OCI-LY1 (cell line): Measurements from ENCODE around the gene GNG2.

Source experiments
- H2AFZ ChIP-seq: fragments of 200-600 bp; sonication (generic), shearing (Covaris generic); 2 replicates; pipeline ENCODE4 v1.6.0; 2014; ENCODE audit warnings: antibody characterized with exemption, mild to moderate bottlenecking, low read length
- H3F3A ChIP-seq: fragments of 200-600 bp; sonication (generic), shearing (Covaris generic); 2 replicates; pipeline ENCODE4 v1.6.0; 2014; ENCODE audit warnings: mild to moderate bottlenecking, antibody characterized with exemption, low read length, moderate library complexity; ENCODE audit not compliant: insufficient read depth
- H3K27ac ChIP-seq: fragments of 200-600 bp; sonication (generic); 2 replicates; pipeline ENCODE4 v1.5.1; 2014; ENCODE audit warnings: low read length, mixed run types, mild to moderate bottlenecking, low read depth; ENCODE audit not compliant: poor library complexity, severe bottlenecking
- H3K27me3 ChIP-seq: fragments of 200-600 bp; sonication (generic); 2 replicates; pipeline ENCODE4 v1.6.0; 2014; ENCODE audit warnings: antibody characterized with exemption, mild to moderate bottlenecking, low read length, moderate library complexity; ENCODE audit not compliant: insufficient read depth
- H3K36me3 ChIP-seq: fragments of 200-600 bp; sonication (generic); 2 replicates; pipeline ENCODE4 v1.6.1; 2014; ENCODE audit warnings: mild to moderate bottlenecking, antibody characterized with exemption, low read length, moderate library complexity, mixed read lengths; ENCODE audit not compliant: insufficient read depth
- H3K4me1 ChIP-seq: fragments of 200-600 bp; sonication (generic); 2 replicates; pipeline ENCODE4 v1.5.1; 2014; ENCODE audit warnings: mild to moderate bottlenecking, low read length, moderate library complexity; ENCODE audit not compliant: insufficient read depth, severe bottlenecking
- H3K4me2 ChIP-seq: fragments of 200-600 bp; sonication (generic), shearing (Covaris generic); 2 replicates; pipeline ENCODE4 v1.6.1; 2014; ENCODE audit warnings: low read length
- H3K4me3 ChIP-seq: fragments of 200-600 bp; sonication (generic); 2 replicates; pipeline ENCODE4 v1.5.1; 2014; ENCODE audit warnings: low read length, low read depth, mild to moderate bottlenecking, mixed read lengths; ENCODE audit not compliant: poor library complexity, severe bottlenecking
- H3K79me2 ChIP-seq: fragments of 200-600 bp; shearing (Covaris generic); 2 replicates; pipeline ENCODE4 v1.6.1; 2016; ENCODE audit warnings: mixed run types, low read length, mixed read lengths; ENCODE audit not compliant: insufficient read depth
- H3K9ac ChIP-seq: fragments of 200-600 bp; sonication (generic), shearing (Covaris generic); 2 replicates; pipeline ENCODE4 v1.6.1; 2014; ENCODE audit warnings: mild to moderate bottlenecking, low read length, mixed read lengths
- H3K9me2 ChIP-seq: fragments of 200-600 bp; sonication (generic), shearing (Covaris generic); 2 replicates; pipeline ENCODE4 v1.6.1; 2014; ENCODE audit warnings: low read depth, mild to moderate bottlenecking, low read length, mixed read lengths
- H3K9me3 ChIP-seq: fragments of 200-600 bp; shearing (Covaris generic); 2 replicates; pipeline ENCODE4 v1.6.1; 2014; ENCODE audit warnings: low read length, mixed read lengths
- H4K20me1 ChIP-seq: fragments of 200-600 bp; sonication (generic), shearing (Covaris generic); 2 replicates; pipeline ENCODE4 v1.6.0; 2016; ENCODE audit warnings: mild to moderate bottlenecking, low read length; ENCODE audit not compliant: insufficient read depth
- CTCF ChIP-seq: fragments of 200-600 bp; sonication (generic), shearing (Covaris generic); IDR thresholded peaks from 2 replicates; pipeline ENCODE4 v1.5.1; 2017; ENCODE audit warnings: mild to moderate bottlenecking, antibody characterized with exemption, low read length, moderate library complexity, mixed read lengths
- EZH2 ChIP-seq: fragments of 200-600 bp; sonication (generic), shearing (Covaris generic); IDR thresholded peaks from 2 replicates; pipeline ENCODE4 v1.8.0; 2017; ENCODE audit warnings: borderline replicate concordance, mixed run types, mild to moderate bottlenecking, antibody characterized with exemption, low read length, moderate library complexity, mixed read lengths

Gene GNG2

GRCh38 chr14:51855234-51855633 is 5.2 kb upstream of the GNG2 start:
- Histone ChIP-seq H3K4me2 (no peak overlapping the region), H3K27ac (no peak overlapping the region), H3K9me2 (no peaks in the 10 kb centered on the region), H3K36me3 (no peaks in the 10 kb centered on the region), H3K9me3 (peaks cover 2% of the 10 kb centered on the region; the same call in 1 of the 2 replicates), H3K4me1 (peaks cover 4% of the 10 kb centered on the region), H3K4me3 (no peak overlapping the region), H2AFZ (no peak overlapping the region), H3F3A (no peaks in the 10 kb centered on the region), H4K20me1 (no peaks in the 10 kb centered on the region), H3K79me2 (no peaks in the 10 kb centered on the region), H3K27me3 (peaks cover 5% of the 10 kb centered on the region; the same call in 1 of the 2 replicates), H3K9ac (no peak overlapping the region)
- TF ChIP-seq EZH2 (no peak), CTCF (no peak)

GRCh38 chr14:51856792-51857296 is 3.6 kb upstream of the GNG2 start:
- no peak overlapping the region for H3K4me2 ChIP-seq

GRCh38 chr14:51859131-51859530 is 1.3 kb upstream of the GNG2 start:
- Histone ChIP-seq H4K20me1 (no peaks in the 10 kb centered on the region), H3K9me2 (no peaks in the 10 kb centered on the region), H3K36me3 (no peaks in the 10 kb centered on the region), H3K27ac (no peak overlapping the region), H3K27me3 (peaks cover 5% of the 10 kb centered on the region; the same call in 1 of the 2 replicates), H3F3A (no peaks in the 10 kb centered on the region), H3K79me2 (no peaks in the 10 kb centered on the region), H3K4me3 (no peak overlapping the region), H3K9ac (no peak overlapping the region), H3K9me3 (peaks cover 2% of the 10 kb centered on the region; the same call in 1 of the 2 replicates), H3K4me2 (no peak overlapping the region), H3K4me1 (peaks cover 28% of the 10 kb centered on the region), H2AFZ (no peak overlapping the region)
- TF ChIP-seq CTCF = no peak
- TF ChIP-seq EZH2 = no peak

More at GRCh38 chr14:51856792-51857296, 3.6 kb upstream of the GNG2 start:
- Histone ChIP-seq H3K79me2 (no peaks in the 10 kb centered on the region), H3K36me3 (no peaks in the 10 kb centered on the region), H3K4me1 (peaks cover 20% of the 10 kb centered on the region), H2AFZ (no peak overlapping the region), H3K4me3 (no peak overlapping the region), H3K9ac (no peak overlapping the region), H3F3A (no peaks in the 10 kb centered on the region), H4K20me1 (no peaks in the 10 kb centered on the region), H3K27ac (no peak overlapping the region), H3K27me3 (peaks cover 5% of the 10 kb centered on the region; the same call in 1 of the 2 replicates), H3K9me3 (peaks cover 2% of the 10 kb centered on the region; the same call in 1 of the 2 replicates), H3K9me2 (no peaks in the 10 kb centered on the region)
- TF ChIP-seq EZH2 (no peak), CTCF (no peak)
